Measurements from ENCODE around the gene POU2AF3. TPM values are rescaled to one million over a fixed set of nuclear protein-coding genes. Genes with fewer than 3 reads are reported as not detected.

POU2AF3 gene
- polyA plus RNA-seq, 1 donor (not counting 4 experiments of a cell fraction or from before 2014, with no cell fraction given), result not detected

- Histone ChIP-seq H3K4me1 (ENCODE audit: control insufficient read depth, extremely low read depth, insufficient read depth, low read length) (peaks cover 8% of the 10 kb centered on the region), H3K79me2 (ENCODE audit: control insufficient read depth, insufficient read depth, low read length) (no peaks in the 10 kb centered on the region), H4K20me1 (ENCODE audit: control insufficient read depth, extremely low read depth, insufficient read depth, low read length) (no peaks in the 10 kb centered on the region), H3K4me2 (ENCODE audit: control insufficient read depth, extremely low read depth, insufficient read depth, low read depth, low read length) (no peak overlapping the region), H3K9ac (ENCODE audit: control insufficient read depth, extremely low read depth, insufficient read depth, low read length) (no peak overlapping the region), H3K4me3 (ENCODE audit: control insufficient read depth in 2 of 3, extremely low read depth in 1 of 3, insufficient read depth in 2 of 3, low read depth in 1 of 3, low read length in 3 of 3) (no peak overlapping the region), H3K9me1 (ENCODE audit: control insufficient read depth, extremely low read depth, insufficient read depth, low read length) (no peaks in the 10 kb centered on the region), H3K36me3 (ENCODE audit: control insufficient read depth in 2 of 2, extremely low read depth in 1 of 2, insufficient read depth in 2 of 2, low read length in 2 of 2) (no peaks in the 10 kb centered on the region), H3K27me3 (ENCODE audit: control insufficient read depth, extremely low read depth, insufficient read depth, low read length) (peaks cover 2% of the 10 kb centered on the region), H2AFZ (ENCODE audit: control insufficient read depth, low read length) (no peak overlapping the region), H3K27ac (ENCODE audit: control insufficient read depth, insufficient read depth, low read length) (no peak overlapping the region), H3K9me3 (ENCODE audit: control insufficient read depth, low read depth, low read length) (no peaks in the 10 kb centered on the region)
- dilution Hi-C loops (cut with MboI; ENCODE audit: extremely low pct_ligation_motif_present, low sequenced_read_pairs), result no loop called here
- FAIRE-seq (peak; percentile 83), DNase-seq (ENCODE audit: low read depth, low spot score) (no peak)
- TF ChIP-seq, protein P1, sequence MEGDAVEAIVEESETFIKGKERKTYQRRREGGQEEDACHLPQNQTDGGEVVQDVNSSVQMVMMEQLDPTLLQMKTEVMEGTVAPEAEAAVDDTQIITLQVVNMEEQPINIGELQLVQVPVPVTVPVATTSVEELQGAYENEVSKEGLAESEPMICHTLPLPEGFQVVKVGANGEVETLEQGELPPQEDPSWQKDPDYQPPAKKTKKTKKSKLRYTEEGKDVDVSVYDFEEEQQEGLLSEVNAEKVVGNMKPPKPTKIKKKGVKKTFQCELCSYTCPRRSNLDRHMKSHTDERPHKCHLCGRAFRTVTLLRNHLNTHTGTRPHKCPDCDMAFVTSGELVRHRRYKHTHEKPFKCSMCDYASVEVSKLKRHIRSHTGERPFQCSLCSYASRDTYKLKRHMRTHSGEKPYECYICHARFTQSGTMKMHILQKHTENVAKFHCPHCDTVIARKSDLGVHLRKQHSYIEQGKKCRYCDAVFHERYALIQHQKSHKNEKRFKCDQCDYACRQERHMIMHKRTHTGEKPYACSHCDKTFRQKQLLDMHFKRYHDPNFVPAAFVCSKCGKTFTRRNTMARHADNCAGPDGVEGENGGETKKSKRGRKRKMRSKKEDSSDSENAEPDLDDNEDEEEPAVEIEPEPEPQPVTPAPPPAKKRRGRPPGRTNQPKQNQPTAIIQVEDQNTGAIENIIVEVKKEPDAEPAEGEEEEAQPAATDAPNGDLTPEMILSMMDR (optimal IDR thresholded peaks at IDR 0.05 in 1 of 3, IDR thresholded peaks at IDR 0.05 in 1 of 3, conservative IDR thresholded peaks at IDR 0.05 in 1 of 3; ENCODE audit: extremely low read depth in 1 of 3, insufficient read depth in 2 of 3, low read length in 3 of 3), result no peak
- TF ChIP-seq EZH2 (IDR thresholded peaks at IDR 0.05; ENCODE audit: low read length), result no peak
These were observed 33.5 kb downstream of the POU2AF3 start for GRCh38 chr11:111331711-111332479.

DNA sequence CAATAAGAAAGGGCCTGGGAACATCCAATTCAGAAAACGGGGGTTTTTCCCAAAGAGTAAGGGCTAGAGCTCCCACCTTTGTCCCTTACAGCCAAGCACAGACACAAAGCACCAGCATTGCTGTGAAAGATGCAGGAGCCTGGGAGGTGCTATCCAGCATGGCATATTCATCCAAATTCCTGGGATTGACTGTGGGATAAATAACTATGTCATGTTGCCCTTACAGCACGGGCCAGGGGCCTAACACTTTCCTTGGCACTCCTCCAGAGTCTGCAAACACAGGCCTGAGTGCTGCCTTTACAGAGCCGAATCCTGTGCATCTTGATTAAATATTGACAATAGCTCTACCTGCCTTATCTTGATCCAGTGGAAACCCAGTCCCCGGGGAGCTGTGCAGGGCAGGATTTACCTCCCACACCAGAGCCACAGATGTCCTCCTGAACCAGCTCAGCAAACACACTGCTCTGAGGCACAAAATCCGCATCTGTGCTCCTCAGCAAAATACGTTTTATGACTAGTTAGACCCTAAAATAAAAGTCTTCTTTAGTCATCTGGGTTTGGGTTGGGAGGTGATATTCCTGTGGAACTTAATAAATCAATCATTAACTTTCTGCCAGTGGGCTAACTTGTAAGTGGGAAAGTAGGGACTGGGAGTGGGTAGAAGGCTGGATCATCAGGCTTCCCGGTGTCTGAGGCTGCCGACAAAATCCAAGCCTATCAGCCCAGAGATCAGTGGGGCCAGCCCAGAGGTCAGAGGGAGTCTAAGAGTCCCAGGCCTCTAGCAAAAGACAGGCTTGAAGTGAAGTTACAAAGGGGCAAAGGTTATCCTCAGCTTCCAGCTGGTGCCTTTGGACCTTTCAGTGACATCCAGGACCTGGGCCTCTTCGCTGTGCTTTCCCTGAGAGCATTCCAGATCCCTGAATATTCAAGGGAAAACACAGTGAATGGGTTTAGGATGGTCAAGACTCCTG, 36.5 kb downstream of the POU2AF3 start:
- no peak for FAIRE-seq
- H3K27ac ChIP-seq (ENCODE audit: control insufficient read depth, insufficient read depth, low read length), result no peak overlapping the region
- H3K4me3 ChIP-seq (ENCODE audit: control insufficient read depth in 2 of 3, extremely low read depth in 1 of 3, insufficient read depth in 2 of 3, low read depth in 1 of 3, low read length in 3 of 3), result no peak overlapping the region
- H2AFZ ChIP-seq (ENCODE audit: control insufficient read depth, low read length), result no peak overlapping the region
- H3K4me2 ChIP-seq (ENCODE audit: control insufficient read depth, extremely low read depth, insufficient read depth, low read depth, low read length), result no peak overlapping the region
- dilution Hi-C loops (cut with MboI; ENCODE audit: extremely low pct_ligation_motif_present, low sequenced_read_pairs), result no loop called here
- no peaks in the 10 kb centered on the region for H3K36me3 ChIP-seq (ENCODE audit: control insufficient read depth in 2 of 2, extremely low read depth in 1 of 2, insufficient read depth in 2 of 2, low read length in 2 of 2)
- no peaks in the 10 kb centered on the region for H3K79me2 ChIP-seq (ENCODE audit: control insufficient read depth, insufficient read depth, low read length)
- H3K9ac ChIP-seq (ENCODE audit: control insufficient read depth, extremely low read depth, insufficient read depth, low read length), result no peak overlapping the region
- H3K27me3 ChIP-seq (ENCODE audit: control insufficient read depth, extremely low read depth, insufficient read depth, low read length), result peaks cover 3% of the 10 kb centered on the region
- H4K20me1 ChIP-seq (ENCODE audit: control insufficient read depth, extremely low read depth, insufficient read depth, low read length), result no peaks in the 10 kb centered on the region
- no peaks in the 10 kb centered on the region for H3K9me1 ChIP-seq (ENCODE audit: control insufficient read depth, extremely low read depth, insufficient read depth, low read length)
- no peaks in the 10 kb centered on the region for H3K9me3 ChIP-seq (ENCODE audit: control insufficient read depth, low read depth, low read length)
- peaks cover 8% of the 10 kb centered on the region for H3K4me1 ChIP-seq (ENCODE audit: control insufficient read depth, extremely low read depth, insufficient read depth, low read length)
- no peak for DNase-seq (ENCODE audit: low read depth, low spot score)
- no peak for TF ChIP-seq EZH2 (IDR thresholded peaks at IDR 0.05; ENCODE audit: low read length)
- TF ChIP-seq, protein P1 (optimal IDR thresholded peaks at IDR 0.05 in 1 of 3, IDR thresholded peaks at IDR 0.05 in 1 of 3, conservative IDR thresholded peaks at IDR 0.05 in 1 of 3; ENCODE audit: extremely low read depth in 1 of 3, insufficient read depth in 2 of 3, low read length in 3 of 3), result no peak

Measured in keratinocyte (primary cell).